ENCODE data around the gene CATSPERZ. TPM values are rescaled to one million over a fixed set of nuclear protein-coding genes. Genes with fewer than 3 reads are reported as not detected.

The CATSPERZ gene
- total RNA-seq, 1 donor from 2014 or later = 1.0 TPM

DNA sequence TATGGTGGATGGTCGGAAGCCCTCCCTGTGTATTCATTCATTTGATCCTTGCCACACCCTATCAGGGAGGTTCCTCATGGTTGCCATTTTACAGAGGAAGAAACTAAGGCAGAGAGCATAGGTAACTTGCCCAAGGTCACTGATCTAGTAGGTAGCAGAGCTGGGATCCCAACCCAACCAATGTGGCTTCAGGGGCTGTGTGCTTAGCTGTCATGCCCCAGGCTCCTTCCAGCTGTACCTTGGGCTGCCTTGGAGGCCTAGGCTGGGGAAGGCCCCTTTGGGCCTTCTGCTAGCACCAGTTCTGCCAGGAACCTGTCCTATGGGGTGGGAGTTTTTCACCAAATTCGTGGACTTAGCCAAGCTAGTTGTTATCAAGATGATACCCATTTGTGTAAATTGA is 24.3 kb upstream of the CATSPERZ start:
- no peak for DNase-seq (ENCODE audit: low spot score)
- H3K4me3 Mint-ChIP-seq (ENCODE audit: unreplicated experiment) = no peak overlapping the region

DNA sequence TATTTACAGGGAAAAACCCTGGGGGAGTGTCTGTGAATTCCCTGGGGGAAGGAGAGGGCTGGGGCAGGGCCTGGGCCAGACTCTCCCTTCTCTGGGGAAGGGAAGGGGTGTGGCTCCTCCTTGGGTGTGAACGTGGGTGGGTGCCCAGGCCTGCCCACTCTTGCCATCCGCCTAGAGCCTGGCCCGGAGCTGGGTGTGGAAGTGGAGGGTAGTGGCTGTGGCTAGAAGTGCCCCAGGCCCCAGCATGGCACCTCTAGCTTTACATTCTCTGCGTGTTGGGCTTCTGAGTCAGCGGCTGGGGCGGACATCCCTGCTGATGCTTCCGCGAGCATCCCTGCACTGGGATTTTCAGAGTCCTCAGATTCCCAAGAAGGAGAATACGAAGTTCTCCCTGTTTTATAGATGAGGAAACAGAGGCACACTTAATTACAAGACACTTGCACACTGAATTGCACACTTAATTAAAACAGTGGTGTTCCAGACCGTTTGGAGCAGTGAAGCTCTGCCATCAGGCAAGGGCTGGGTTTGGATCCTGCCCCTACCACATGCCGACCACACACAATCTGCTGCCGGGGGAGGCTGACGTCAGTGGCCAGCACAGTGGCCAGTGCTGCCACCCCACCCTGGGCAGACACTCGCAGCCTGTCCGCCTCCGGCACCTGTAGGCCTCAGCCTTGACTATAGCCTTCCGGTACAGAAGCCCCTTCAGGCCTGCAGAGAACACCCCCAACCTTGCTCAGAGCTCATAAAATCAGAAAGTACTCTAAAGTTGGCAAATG is 23.3 kb upstream of the CATSPERZ start:
- H3K4me3 Mint-ChIP-seq (ENCODE audit: unreplicated experiment) = no peak overlapping the region
- H3K9me3 Mint-ChIP-seq (ENCODE audit: low read depth) = no peaks in the 10 kb centered on the region
- no peak for TF ChIP-seq CTCF (IDR thresholded peaks at IDR 0.05)
- peaks cover 11% of the 10 kb centered on the region for H3K36me3 Mint-ChIP-seq (ENCODE audit: low read depth)
- peaks cover 17% of the 10 kb centered on the region for H3K4me1 Mint-ChIP-seq (ENCODE audit: low read depth)
- H3K27ac Mint-ChIP-seq (ENCODE audit: unreplicated experiment) = peak overlapping the region; percentile 85
- DNase-seq (ENCODE audit: low spot score) = peak; percentile 92
- no peaks in the 10 kb centered on the region for H3K27me3 Mint-ChIP-seq (ENCODE audit: low read depth)

More for the DNA sequence above, 24.3 kb upstream of the CATSPERZ start:
- Mint-ChIP-seq H3K27me3 (ENCODE audit: low read depth) (no peaks in the 10 kb centered on the region), H3K27ac (ENCODE audit: unreplicated experiment) (no peak overlapping the region), H3K4me1 (ENCODE audit: low read depth) (peaks cover 19% of the 10 kb centered on the region), H3K9me3 (ENCODE audit: low read depth) (no peaks in the 10 kb centered on the region), H3K36me3 (ENCODE audit: low read depth) (peaks cover 6% of the 10 kb centered on the region)
- no peak for TF ChIP-seq CTCF (IDR thresholded peaks at IDR 0.05)

DNA sequence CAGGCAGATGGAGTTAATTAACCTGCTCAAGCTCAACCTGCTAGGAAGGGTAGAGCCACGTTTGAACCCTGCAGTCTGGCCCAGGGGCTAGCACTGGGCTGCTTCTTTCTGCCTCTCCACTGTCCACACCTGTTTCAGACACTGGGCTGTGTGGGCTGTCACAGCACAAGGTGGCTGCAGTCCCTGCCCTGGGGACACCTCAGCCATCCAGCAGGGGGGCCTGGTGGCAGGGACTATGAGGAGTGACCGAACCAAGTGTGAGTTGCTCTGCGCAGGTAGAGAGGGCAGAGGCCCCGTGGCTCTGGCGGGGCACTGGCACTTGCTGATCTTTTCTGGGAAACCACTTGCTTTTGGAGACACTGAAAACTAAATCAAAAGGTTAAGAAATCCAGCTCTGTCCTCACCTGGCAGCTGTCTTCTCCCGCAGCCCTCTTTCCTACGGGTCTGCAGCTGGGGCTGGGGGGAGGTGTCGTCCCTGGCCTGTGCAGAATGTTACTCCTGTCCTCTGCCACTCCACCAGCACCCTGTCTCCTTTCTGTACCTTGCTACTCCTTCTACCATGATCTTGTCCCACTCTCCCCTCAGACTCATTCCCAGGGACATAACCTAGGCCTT is 21.5 kb upstream of the CATSPERZ start:
- Mint-ChIP-seq H3K27me3 (ENCODE audit: low read depth) (no peaks in the 10 kb centered on the region), H3K9me3 (ENCODE audit: low read depth) (no peaks in the 10 kb centered on the region), H3K36me3 (ENCODE audit: low read depth) (peaks cover 12% of the 10 kb centered on the region), H3K4me1 (ENCODE audit: low read depth) (peaks cover 18% of the 10 kb centered on the region), H3K27ac (ENCODE audit: unreplicated experiment) (no peak overlapping the region), H3K4me3 (ENCODE audit: unreplicated experiment) (no peak overlapping the region)
- DNase-seq (ENCODE audit: low spot score) = peak; percentile 79
- no peak for TF ChIP-seq CTCF (IDR thresholded peaks at IDR 0.05)

DNA sequence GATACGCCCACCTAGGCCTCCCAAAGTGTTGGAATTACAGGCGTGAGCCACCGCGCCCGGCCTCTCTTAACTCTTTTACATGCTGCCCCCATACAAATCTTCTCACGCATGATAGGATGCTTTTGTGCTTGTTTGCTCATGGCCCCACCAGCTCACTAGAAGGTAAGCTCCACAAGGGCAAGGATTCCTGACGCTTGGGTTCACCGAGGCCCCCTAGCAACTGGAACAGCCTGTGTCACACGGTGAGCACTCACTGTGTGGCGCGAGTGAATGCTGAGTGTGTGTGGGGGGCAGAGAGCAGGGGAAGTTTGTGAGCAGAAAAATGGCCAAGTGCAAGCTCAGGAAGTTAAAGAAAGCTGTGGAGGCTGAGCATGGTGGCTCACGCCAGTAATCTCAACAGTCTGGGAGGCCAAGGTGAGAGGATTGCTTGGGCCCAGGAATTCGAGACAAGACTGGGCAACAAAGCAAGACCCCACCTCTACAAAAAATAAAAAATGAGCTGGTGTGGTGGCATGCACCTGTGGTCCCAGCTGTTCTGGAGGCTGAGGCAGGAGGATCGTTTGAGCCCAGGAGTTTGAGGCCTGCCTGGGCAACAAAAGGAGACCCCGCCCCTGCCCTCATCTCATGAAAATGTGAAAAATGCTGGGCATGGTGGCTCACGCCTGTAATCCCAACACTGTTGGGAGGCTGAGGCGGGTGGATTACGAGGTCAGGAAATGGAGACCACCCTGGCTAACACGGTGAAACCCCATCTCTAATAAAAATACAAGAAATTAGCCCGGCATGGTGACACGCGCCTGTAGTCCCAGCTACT is 18.0 kb upstream of the CATSPERZ start:
- no peak for DNase-seq (ENCODE audit: low spot score)
- Mint-ChIP-seq H3K4me1 (ENCODE audit: low read depth) (peaks cover 26% of the 10 kb centered on the region), H3K9me3 (ENCODE audit: low read depth) (no peaks in the 10 kb centered on the region), H3K27ac (ENCODE audit: unreplicated experiment) (peak overlapping the region; percentile 5), H3K4me3 (ENCODE audit: unreplicated experiment) (no peak overlapping the region), H3K27me3 (ENCODE audit: low read depth) (no peaks in the 10 kb centered on the region), H3K36me3 (ENCODE audit: low read depth) (peaks cover 12% of the 10 kb centered on the region)
- no peak for TF ChIP-seq CTCF (IDR thresholded peaks at IDR 0.05)

DNA sequence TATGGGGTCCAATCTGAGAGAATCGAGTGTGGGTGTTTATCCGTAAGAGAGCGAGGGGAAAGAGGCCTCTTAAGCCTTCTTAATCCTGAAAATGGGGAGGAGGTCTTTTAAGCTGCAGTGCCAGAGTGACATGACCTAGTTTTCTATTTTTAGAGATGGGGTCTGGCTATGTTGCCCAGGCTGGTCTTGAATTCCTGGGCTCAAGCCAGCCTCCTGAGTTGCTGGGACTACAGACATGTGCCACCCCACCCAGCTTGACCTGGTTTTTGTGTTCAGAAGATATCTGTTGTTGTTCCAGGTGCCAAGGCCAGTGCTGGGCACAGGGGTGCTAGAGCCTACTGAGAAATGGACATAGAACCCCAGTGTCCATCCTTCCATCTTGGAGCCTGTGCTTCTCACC is 17.1 kb upstream of the CATSPERZ start:
- TF ChIP-seq CTCF (IDR thresholded peaks at IDR 0.05) = no peak
- H3K27ac Mint-ChIP-seq (ENCODE audit: unreplicated experiment) = peak overlapping the region; percentile 12
- H3K27me3 Mint-ChIP-seq (ENCODE audit: low read depth) = no peaks in the 10 kb centered on the region
- no peak for DNase-seq (ENCODE audit: low spot score)
- no peaks in the 10 kb centered on the region for H3K9me3 Mint-ChIP-seq (ENCODE audit: low read depth)
- H3K4me1 Mint-ChIP-seq (ENCODE audit: low read depth) = peaks cover 26% of the 10 kb centered on the region
- H3K36me3 Mint-ChIP-seq (ENCODE audit: low read depth) = peaks cover 12% of the 10 kb centered on the region
- peak overlapping the region; percentile 80 for H3K4me3 Mint-ChIP-seq (ENCODE audit: unreplicated experiment)
